Fibroblast of skin of back (primary cell): ENCODE measurements around the gene RFX3.

Experiments
- DNase-seq: peaks from one replicate; pipeline ENCODE4 v3.0.0-alpha.2; 2013

RFX3 gene

GRCh38 chr9:3431890-3432289, 93.9 kb downstream of the RFX3 start:
- no peak for DNase-seq

GRCh38 chr9:3419893-3420292, 105.9 kb downstream of the RFX3 start:
- DNase-seq, result peak; percentile 3

GRCh38 chr9:3415906-3416305, 109.9 kb downstream of the RFX3 start:
- DNase-seq, result no peak

GRCh38 chr9:3413984-3414383, 111.8 kb downstream of the RFX3 start:
- no peak for DNase-seq

GRCh38 chr9:3410461-3410860, 115.3 kb downstream of the RFX3 start:
- DNase-seq, result no peak

- no peak for DNase-seq
These were observed 116.3 kb downstream of the RFX3 start for GRCh38 chr9:3409453-3409852.

GRCh38 chr9:3403315-3403714, 122.5 kb downstream of the RFX3 start:
- DNase-seq, result no peak

GRCh38 chr9:3401221-3401954, 124.4 kb downstream of the RFX3 start:
- no peak for DNase-seq

GRCh38 chr9:3398232-3398648, 127.6 kb downstream of the RFX3 start:
- DNase-seq, result no peak

GRCh38 chr9:3397766-3398165, 128.0 kb downstream of the RFX3 start:
- no peak for DNase-seq

- DNase-seq, result no peak
These were observed 134.4 kb downstream of the RFX3 start for GRCh38 chr9:3391414-3391813.

GRCh38 chr9:3386753-3387152, 139.0 kb downstream of the RFX3 start:
- DNase-seq, result no peak

GRCh38 chr9:3385871-3386270, 139.9 kb downstream of the RFX3 start:
- no peak for DNase-seq

- no peak for DNase-seq
These were observed 154.0 kb downstream of the RFX3 start for GRCh38 chr9:3371842-3372241.

GRCh38 chr9:3370715-3371114, 155.1 kb downstream of the RFX3 start:
- no peak for DNase-seq

- DNase-seq, result no peak
These were observed 158.6 kb downstream of the RFX3 start for GRCh38 chr9:3367185-3367584.

- DNase-seq, result no peak
These were observed 164.0 kb downstream of the RFX3 start for GRCh38 chr9:3361689-3362392.

GRCh38 chr9:3361116-3361515, 164.7 kb downstream of the RFX3 start:
- DNase-seq, result no peak

- DNase-seq, result no peak
These were observed 165.6 kb downstream of the RFX3 start for GRCh38 chr9:3360245-3360644.

GRCh38 chr9:3359778-3360177, 166.0 kb downstream of the RFX3 start:
- DNase-seq, result no peak

- DNase-seq, result no peak
These were observed 166.6 kb downstream of the RFX3 start for GRCh38 chr9:3359048-3359692.

GRCh38 chr9:3348169-3348568, 177.6 kb downstream of the RFX3 start:
- DNase-seq, result no peak

- no peak for DNase-seq
These were observed 179.3 kb downstream of the RFX3 start for GRCh38 chr9:3346549-3346948.

GRCh38 chr9:3343671-3344070, 182.1 kb downstream of the RFX3 start:
- no peak for DNase-seq
